Natural killer cell treated with Interleukin-12 subunit alpha and Interleukin-12 subunit beta and Interleukin-15 and Interleukin-18, amount 100 ng/mL, for 72 hours (primary cell): ENCODE results near the gene ACVR1C. TPM values are rescaled to one million over a fixed set of nuclear protein-coding genes. Genes with fewer than 3 reads are reported as not detected.
A peak's percentile ranks its signal among the peaks of the same experiment; 100 is the strongest.
"Not testable (repeated sequence)": the region's sequence is repeated elsewhere in the genome, so short reads cannot be mapped to it uniquely, and the experiment has no call there.

Experiments used
- ATAC-seq, 2 donors: fragments of 150-1000 bp; cut with Tn5 transposase in 1 of 2; sonication (Bioruptor Pico), chemical (Tn5 transposase) in 1 of 2; 2 replicates each; pipeline ENCODE4 v1.10.0; 2021
- DNase-seq: peaks from one replicate; pipeline ENCODE4 v3.0.0; 2022; ENCODE audit warnings: low spot score
- H3K27ac Mint-ChIP-seq, 2 donors: 1 replicate in 1 of 2; 2 replicates in 1 of 2; pipeline ENCODE4 v1.8.0; 2022; ENCODE audit warnings: mixed read lengths in 2 of 2, mild to moderate bottlenecking in 1 of 2, moderate library complexity in 1 of 2
- H3K27me3 Mint-ChIP-seq, 2 donors: 1 replicate in 1 of 2; 2 replicates in 1 of 2; pipeline ENCODE4 v1.8.0; 2022; ENCODE audit warnings: mixed read lengths in 2 of 2
- H3K36me3 Mint-ChIP-seq: one replicate; pipeline ENCODE4 v1.8.0; 2022; ENCODE audit warnings: mixed read lengths
- H3K4me1 Mint-ChIP-seq, 2 donors: 1 replicate in 1 of 2; 2 replicates in 1 of 2; pipeline ENCODE4 v1.8.0; 2022; ENCODE audit warnings: low read depth in 2 of 2, mixed read lengths in 2 of 2, mild to moderate bottlenecking in 1 of 2
- H3K4me3 Mint-ChIP-seq: one replicate; pipeline ENCODE4 v1.8.0; 2022; ENCODE audit warnings: mixed read lengths
- H3K9me3 Mint-ChIP-seq: 2 replicates; pipeline ENCODE4 v1.8.0; 2022; ENCODE audit warnings: mixed read lengths
- total RNA-seq, 2 donors: library from RNA; stranded (reverse); gene quantifications; one replicate each; pipeline ENCODE4 v1.2.3, GENCODE V29; 2022

ACVR1C gene
- total RNA-seq, 2 donors from 2014 or later = 1.4 to 1.8 TPM

DNA sequence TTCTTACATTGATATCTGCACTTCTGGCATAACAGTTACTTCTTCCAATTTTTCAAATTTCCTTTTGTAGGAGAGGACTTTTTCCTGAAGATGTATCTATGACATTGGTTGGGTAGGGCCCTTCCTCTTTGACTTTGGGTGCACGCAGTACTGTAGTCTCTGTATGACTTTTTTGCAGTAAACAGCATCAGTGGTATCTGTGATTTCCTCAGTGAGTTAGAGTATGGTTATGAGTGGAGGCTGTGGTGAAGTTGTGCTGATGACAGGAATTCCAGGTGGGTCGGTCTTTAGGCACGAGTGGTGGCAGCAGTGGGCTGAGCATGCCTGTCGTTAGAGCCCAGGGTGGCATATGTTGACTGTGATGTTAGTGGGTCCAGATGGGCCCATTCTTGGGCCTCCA is 17.6 kb downstream of the ACVR1C start:
- Mint-ChIP-seq H3K4me3 (no peak overlapping the region), H3K27ac (no peak overlapping the region), H3K9me3 (peaks cover 10% of the 10 kb centered on the region), H3K36me3 (peaks cover 19% of the 10 kb centered on the region), H3K4me1 (peaks cover 2 to 6% of the 10 kb centered on the region in 2 donors), H3K27me3 (peaks cover 30 to 40% of the 10 kb centered on the region in 2 donors)
- no peak for ATAC-seq
- DNase-seq = no peak

GRCh38 chr2:157606534-157606933 is 22.1 kb downstream of the ACVR1C start:
- peaks cover 19% of the 10 kb centered on the region for H3K36me3 Mint-ChIP-seq
- H3K4me1 Mint-ChIP-seq = peaks cover 2 to 6% of the 10 kb centered on the region in 2 donors
- peaks cover 10% of the 10 kb centered on the region for H3K9me3 Mint-ChIP-seq
- H3K4me3 Mint-ChIP-seq = no peak overlapping the region
- ATAC-seq = no peak
- DNase-seq = no peak
- H3K27ac Mint-ChIP-seq = no peak overlapping the region
- peaks cover 29 to 50% of the 10 kb centered on the region in 2 donors for H3K27me3 Mint-ChIP-seq

DNA sequence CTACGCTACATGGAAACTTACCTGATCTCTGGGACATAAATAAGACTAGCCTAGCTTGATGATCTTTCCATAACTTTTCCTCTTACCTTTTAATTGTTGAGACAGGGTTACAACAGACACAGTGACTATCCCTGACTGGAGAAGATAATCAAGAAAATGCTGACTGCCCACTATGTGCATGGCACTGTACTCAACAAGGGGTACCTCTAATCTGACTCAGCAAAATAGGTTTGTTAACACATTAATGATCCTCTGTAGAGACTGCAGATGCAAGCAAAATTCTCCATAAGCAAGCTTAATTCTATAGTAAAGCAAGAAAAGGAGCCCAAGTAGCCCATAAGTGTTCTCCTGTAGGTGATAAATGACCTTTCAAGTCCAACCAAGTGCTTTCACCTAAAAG is 25.5 kb downstream of the ACVR1C start:
- Mint-ChIP-seq H3K9me3 (no peaks in the 10 kb centered on the region), H3K4me1 (no peaks in the 10 kb centered on the region), H3K4me3 (no peak overlapping the region)

DNA sequence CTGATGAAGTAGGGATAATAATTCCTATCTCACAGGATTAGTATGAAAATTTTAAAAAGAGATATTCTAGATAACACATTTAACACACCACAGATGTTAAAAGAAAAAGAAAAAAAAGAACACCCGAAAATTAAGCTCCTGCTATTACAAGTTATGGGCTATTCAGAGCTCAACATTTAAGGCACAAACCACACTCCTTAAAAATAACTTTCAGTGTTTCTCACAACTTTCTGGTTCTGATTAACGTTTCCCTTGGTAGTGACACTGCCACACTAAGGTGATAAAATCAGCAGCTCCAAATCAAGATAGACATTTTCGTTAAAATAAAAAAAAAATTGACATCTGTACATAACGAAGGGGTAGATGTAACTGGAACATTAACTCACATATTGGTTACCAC is 26.9 kb downstream of the ACVR1C start:
- H3K9me3 Mint-ChIP-seq = no peaks in the 10 kb centered on the region
- no peak overlapping the region for H3K27ac Mint-ChIP-seq
- no peaks in the 10 kb centered on the region for H3K36me3 Mint-ChIP-seq
- H3K4me1 Mint-ChIP-seq = no peaks in the 10 kb centered on the region
- DNase-seq (no peak), ATAC-seq (peak in 1 of 2 donors; percentile 43)
- H3K4me3 Mint-ChIP-seq = no peak overlapping the region
- peaks cover 15 to 32% of the 10 kb centered on the region in 2 donors for H3K27me3 Mint-ChIP-seq

More for the DNA sequence above, 25.5 kb downstream of the ACVR1C start:
- no peak for DNase-seq
- peaks cover 18 to 45% of the 10 kb centered on the region in 2 donors for H3K27me3 Mint-ChIP-seq
- no peak for ATAC-seq
- H3K36me3 Mint-ChIP-seq = no peaks in the 10 kb centered on the region
- H3K27ac Mint-ChIP-seq = no peak overlapping the region

GRCh38 chr2:157596992-157597681 is 31.5 kb downstream of the ACVR1C start:
- no peaks in the 10 kb centered on the region for H3K9me3 Mint-ChIP-seq
- H3K36me3 Mint-ChIP-seq = no peaks in the 10 kb centered on the region
- no peak overlapping the region for H3K27ac Mint-ChIP-seq
- peaks cover 13 to 35% of the 10 kb centered on the region in 2 donors for H3K27me3 Mint-ChIP-seq
- peaks cover 4 to 5% of the 10 kb centered on the region in 2 donors for H3K4me1 Mint-ChIP-seq
- ATAC-seq (peak; percentile 72 to 79), DNase-seq (peak; percentile 72)
- H3K4me3 Mint-ChIP-seq = peak overlapping the region; percentile 44

GRCh38 chr2:157593411-157593810 is 35.3 kb downstream of the ACVR1C start:
- no peaks in the 10 kb centered on the region for H3K9me3 Mint-ChIP-seq
- no peaks in the 10 kb centered on the region for H3K36me3 Mint-ChIP-seq
- peaks cover 21 to 24% of the 10 kb centered on the region in 2 donors for H3K27me3 Mint-ChIP-seq
- DNase-seq (no peak), ATAC-seq (no peak)
- peaks cover 4 to 5% of the 10 kb centered on the region in 2 donors for H3K4me1 Mint-ChIP-seq
- H3K4me3 Mint-ChIP-seq = no peak overlapping the region
- H3K27ac Mint-ChIP-seq = no peak overlapping the region

GRCh38 chr2:157592948-157593347 is 35.7 kb downstream of the ACVR1C start:
- ATAC-seq = no peak
- peaks cover 4 to 5% of the 10 kb centered on the region in 2 donors for H3K4me1 Mint-ChIP-seq
- H3K27ac Mint-ChIP-seq = no peak overlapping the region
- H3K4me3 Mint-ChIP-seq = no peak overlapping the region
- H3K9me3 Mint-ChIP-seq = no peaks in the 10 kb centered on the region
- H3K27me3 Mint-ChIP-seq = peaks cover 21 to 24% of the 10 kb centered on the region in 2 donors
- no peak for DNase-seq
- H3K36me3 Mint-ChIP-seq = no peaks in the 10 kb centered on the region

- Mint-ChIP-seq H3K27me3 (peaks cover 21 to 24% of the 10 kb centered on the region in 2 donors), H3K9me3 (no peaks in the 10 kb centered on the region), H3K27ac (no peak overlapping the region), H3K4me1 (peaks cover 4 to 5% of the 10 kb centered on the region in 2 donors), H3K4me3 (no peak overlapping the region), H3K36me3 (no peaks in the 10 kb centered on the region)
- ATAC-seq = no peak
- no peak for DNase-seq
Measured at GRCh38 chr2:157592374-157592773, 36.3 kb downstream of the ACVR1C start.

GRCh38 chr2:157587576-157587975 is 41.1 kb downstream of the ACVR1C start:
- ATAC-seq = no peak
- DNase-seq = no peak
- H3K36me3 Mint-ChIP-seq = no peaks in the 10 kb centered on the region
- no peak overlapping the region for H3K27ac Mint-ChIP-seq
- no peak overlapping the region for H3K4me3 Mint-ChIP-seq
- H3K4me1 Mint-ChIP-seq = no peaks in the 10 kb centered on the region
- peaks cover 13 to 14% of the 10 kb centered on the region in 2 donors for H3K27me3 Mint-ChIP-seq
- no peaks in the 10 kb centered on the region for H3K9me3 Mint-ChIP-seq

GRCh38 chr2:157574165-157574564 is 54.5 kb downstream of the ACVR1C start:
- ATAC-seq (no peak), DNase-seq (no peak)
- Mint-ChIP-seq H3K4me1 (no peaks in the 10 kb centered on the region), H3K4me3 (no peak overlapping the region), H3K27me3 (peaks cover 5% of the 10 kb centered on the region in 2 donors), H3K36me3 (no peaks in the 10 kb centered on the region), H3K9me3 (no peaks in the 10 kb centered on the region), H3K27ac (no peak overlapping the region)

DNA sequence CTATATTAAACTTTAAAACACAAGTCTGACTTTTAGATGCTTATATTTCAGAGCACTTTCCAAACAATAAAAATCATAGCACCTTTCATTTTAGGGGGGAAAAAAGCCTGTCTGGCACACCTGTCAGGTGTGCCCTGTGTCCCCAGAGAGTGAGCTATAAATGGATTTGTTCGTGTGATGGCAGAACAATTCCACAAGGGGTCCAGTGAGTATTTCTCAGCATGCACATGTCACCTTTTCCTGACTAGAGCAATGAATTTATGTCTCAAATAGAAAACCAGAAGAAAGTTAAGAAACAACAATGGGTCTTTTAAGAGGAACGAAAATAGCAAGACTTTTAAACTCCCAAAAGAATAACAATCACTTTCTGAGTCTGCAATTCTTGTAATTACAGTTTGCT is 55.9 kb downstream of the ACVR1C start:
- H3K27ac Mint-ChIP-seq = no peak overlapping the region
- H3K36me3 Mint-ChIP-seq = no peaks in the 10 kb centered on the region
- ATAC-seq = no peak
- H3K9me3 Mint-ChIP-seq = no peaks in the 10 kb centered on the region
- no peak for DNase-seq
- H3K4me3 Mint-ChIP-seq = no peak overlapping the region
- H3K27me3 Mint-ChIP-seq = peaks cover 0 to 2% of the 10 kb centered on the region in 2 donors
- no peaks in the 10 kb centered on the region for H3K4me1 Mint-ChIP-seq

- H3K36me3 Mint-ChIP-seq, DNase-seq, H3K4me1 Mint-ChIP-seq, ATAC-seq, H3K27ac Mint-ChIP-seq, H3K4me3 Mint-ChIP-seq: not testable (repeated sequence)
- Mint-ChIP-seq H3K9me3 (peaks cover 12% of the 10 kb centered on the region), H3K27me3 (peaks cover 6 to 10% of the 10 kb centered on the region in 2 donors)
Measured at GRCh38 chr2:157566623-157567022, 62.0 kb downstream of the ACVR1C start.

DNA sequence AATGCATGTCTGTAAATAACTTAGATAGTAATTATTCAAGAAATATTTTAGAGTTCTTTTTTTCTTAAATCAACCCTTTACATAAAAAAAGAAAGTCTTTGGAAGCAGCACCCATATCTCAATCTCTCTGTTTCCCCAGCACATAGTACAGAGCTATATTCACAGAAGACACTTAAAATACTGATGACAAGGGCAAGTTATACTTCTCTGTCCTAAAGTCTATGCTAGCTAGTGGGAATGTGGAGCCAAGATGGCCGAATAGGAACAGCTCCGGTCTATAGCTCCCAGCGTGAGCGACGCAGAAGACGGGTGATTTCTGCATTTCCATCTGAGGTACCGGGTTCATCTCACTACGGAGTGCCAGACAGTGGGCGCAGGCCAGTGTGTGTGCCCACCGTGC is 62.6 kb downstream of the ACVR1C start:
- not testable (repeated sequence) for H3K4me1 Mint-ChIP-seq, DNase-seq, H3K36me3 Mint-ChIP-seq, H3K4me3 Mint-ChIP-seq, ATAC-seq, H3K27ac Mint-ChIP-seq
- peaks cover 12% of the 10 kb centered on the region for H3K9me3 Mint-ChIP-seq
- peaks cover 6 to 10% of the 10 kb centered on the region in 2 donors for H3K27me3 Mint-ChIP-seq

GRCh38 chr2:157565550-157565949 is 63.1 kb downstream of the ACVR1C start:
- Mint-ChIP-seq H3K9me3 (peaks cover 12% of the 10 kb centered on the region), H3K27ac (no peak overlapping the region), H3K36me3 (no peaks in the 10 kb centered on the region), H3K27me3 (peaks cover 6 to 10% of the 10 kb centered on the region in 2 donors), H3K4me1 (no peaks in the 10 kb centered on the region), H3K4me3 (no peak overlapping the region)
- ATAC-seq = no peak
- DNase-seq = no peak
